GM21723 (cell line): Measurements from ENCODE around the gene SPNS3.

ENCODE experiments used
- ATAC-seq: cut with Tn5 transposase; IDR thresholded peaks from one replicate; pipeline ENCODE4 v1.9.1; 2021; ENCODE audit warnings: mild to moderate bottlenecking, moderate library complexity; ENCODE audit not compliant: unreplicated experiment

Gene SPNS3

GRCh38 chr17:4523946-4524345 lies 90.2 kb downstream of the SPNS3 start:
- ATAC-seq = no peak

GRCh38 chr17:4525691-4526397 lies 92.1 kb downstream of the SPNS3 start:
- no peak for ATAC-seq

GRCh38 chr17:4527134-4527533 lies 93.4 kb downstream of the SPNS3 start:
- no peak for ATAC-seq

GRCh38 chr17:4527566-4528125 lies 93.9 kb downstream of the SPNS3 start:
- no peak for ATAC-seq

GRCh38 chr17:4529533-4530152 lies 95.9 kb downstream of the SPNS3 start:
- no peak for ATAC-seq

- ATAC-seq = no peak
Observed at GRCh38 chr17:4530799-4531730, 97.3 kb downstream of the SPNS3 start.

GRCh38 chr17:4531988-4532736 lies 98.4 kb downstream of the SPNS3 start:
- ATAC-seq = no peak

GRCh38 chr17:4532860-4533522 lies 99.3 kb downstream of the SPNS3 start:
- no peak for ATAC-seq

- ATAC-seq = no peak
Observed at GRCh38 chr17:4533523-4534504, 100.1 kb downstream of the SPNS3 start.

- no peak for ATAC-seq
Observed at GRCh38 chr17:4534515-4534914, 100.8 kb downstream of the SPNS3 start.

GRCh38 chr17:4534928-4535666 lies 101.4 kb downstream of the SPNS3 start:
- ATAC-seq = no peak

GRCh38 chr17:4535667-4536258 lies 102.0 kb downstream of the SPNS3 start:
- no peak for ATAC-seq

GRCh38 chr17:4536259-4536741 lies 102.6 kb downstream of the SPNS3 start:
- no peak for ATAC-seq

- ATAC-seq = no peak
Observed at GRCh38 chr17:4536742-4537411, 103.1 kb downstream of the SPNS3 start.
